ENCODE measurements around the gene TMEM263.

DNA sequence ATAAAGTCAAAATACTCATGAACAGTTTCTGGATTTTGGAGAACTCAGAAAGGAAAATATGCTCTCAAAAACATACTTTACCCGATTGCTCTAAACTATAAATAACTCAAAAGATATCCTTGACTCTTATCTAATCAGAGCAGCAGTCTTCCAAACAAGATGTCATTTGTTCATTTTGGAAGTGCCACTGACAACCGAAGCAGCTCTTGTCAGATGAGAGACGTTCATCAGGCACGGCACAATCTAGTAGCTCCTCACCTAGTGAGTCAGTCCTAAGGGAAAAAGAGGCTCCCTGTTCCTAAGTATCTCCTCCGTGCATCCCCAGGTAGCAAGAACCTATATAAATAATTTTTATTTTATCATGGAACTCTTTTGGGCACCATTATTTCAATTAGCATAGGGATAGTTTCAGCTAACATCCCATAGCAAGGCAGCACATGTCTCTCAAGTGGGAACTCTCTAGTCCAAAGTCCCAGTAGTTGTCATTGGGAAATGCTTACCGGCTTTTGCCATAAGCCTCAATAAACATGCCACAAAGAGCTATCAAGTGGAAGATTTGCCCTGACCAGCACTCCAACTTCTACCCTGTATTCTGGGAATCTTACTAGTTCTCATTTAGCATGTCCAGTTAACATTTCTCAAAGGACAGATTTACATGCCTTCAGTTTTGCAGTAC, 14.1 kb upstream of the TMEM263 start:
- TF ChIP-seq POLR2A (IDR thresholded peaks at IDR 0.05) (no peak), CTCF (IDR thresholded peaks at IDR 0.05 in 8 of 11, conservative IDR thresholded peaks at IDR 0.05 in 3 of 11) (no peak)

Data from spleen (tissue), 7 donors.